Hepatocyte (in vitro differentiated cells): ENCODE measurements around the gene THYN1.

Source experiments
- CTCF ChIP-seq: fragments of 200-600 bp; sonication (generic); IDR thresholded peaks from 2 replicates; pipeline ENCODE4 v1.5.1; 2016; ENCODE audit warnings: antibody characterized with exemption, mild to moderate bottlenecking; ENCODE audit not compliant: poor library complexity
- EZH2 ChIP-seq: fragments of 200-600 bp; sonication (generic); IDR thresholded peaks from 2 replicates; pipeline ENCODE4 v1.6.1; 2016; ENCODE audit warnings: antibody characterized with exemption, mild to moderate bottlenecking, borderline replicate concordance

GRCh38 chr11:134245434-134245833 is 7.7 kb downstream of the THYN1 start:
- TF ChIP-seq CTCF (no peak), EZH2 (no peak)
